ENCODE measurements around the gene SRMS.

- TF ChIP-seq CTCF (IDR thresholded peaks at IDR 0.05) (no peak), POLR2A (IDR thresholded peaks at IDR 0.05) (no peak), POLR2AphosphoS5 (IDR thresholded peaks at IDR 0.05; ENCODE audit: insufficient read depth in 1 of 2, low read depth in 1 of 2) (no peak)
Measured at GRCh38 chr20:63491078-63491477, 56.5 kb downstream of the SRMS start.
